Naive thymus-derived CD8-positive, alpha-beta T cell (primary cell): ENCODE data around the gene FNDC10. TPM values are rescaled to one million over a fixed set of nuclear protein-coding genes. Genes with fewer than 3 reads are reported as not detected.
A peak's percentile ranks its signal among the peaks of the same experiment; 100 is the strongest.
"Not testable (repeated sequence)": the region's sequence is repeated elsewhere in the genome, so short reads cannot be mapped to it uniquely, and the experiment has no call there.

Source experiments
- ATAC-seq, 2 donors: fragments of 150-1000 bp; cut with Tn5 transposase in 1 of 2; sonication (Bioruptor Pico), chemical (Tn5 transposase) in 1 of 2; 1 replicate in 1 of 2; 2 replicates in 1 of 2; pipeline ENCODE4 v1.10.0; 2021; ENCODE audit warnings: mild to moderate bottlenecking in 2 of 2, moderate library complexity in 2 of 2
- POLR2A ChIA-PET: fragments of 350-600 bp; sonication (Branson Sonifier 250); formaldehyde crosslinking; loops from one replicate; lab custom pipeline; 2021; ENCODE audit warnings: antibody characterized with exemption; lab: Charles Lee
- DNase-seq, 10 donors: peaks; one replicate each; pipeline versions ENCODE4 v3.0.0 to v3.0.0-alpha.2; 2020 to 2022
- H3K27ac Mint-ChIP-seq, 10 donors: one replicate each; pipeline ENCODE4 v1.8.0; 2020 to 2022; ENCODE audit warnings: mild to moderate bottlenecking in 10 of 10, mixed read lengths in 10 of 10, moderate library complexity in 4 of 10, inconsistent platforms in 1 of 10
- H3K27me3 Mint-ChIP-seq, 5 donors: one replicate each; pipeline ENCODE4 v1.8.0; 2021 to 2022; ENCODE audit warnings: mixed read lengths in 5 of 5
- H3K36me3 Mint-ChIP-seq, 3 donors: one replicate each; pipeline ENCODE4 v1.8.0; 2020 to 2022; ENCODE audit warnings: mixed read lengths in 3 of 3, mild to moderate bottlenecking in 2 of 3, inconsistent platforms in 1 of 3
- H3K4me1 Mint-ChIP-seq, 4 donors: one replicate each; pipeline ENCODE4 v1.8.0; 2021 to 2022; ENCODE audit warnings: mixed read lengths in 4 of 4
- H3K4me3 Mint-ChIP-seq, 10 donors: one replicate each; pipeline ENCODE4 v1.8.0; 2020 to 2022; ENCODE audit warnings: mild to moderate bottlenecking in 10 of 10, mixed read lengths in 10 of 10, moderate library complexity in 6 of 10, inconsistent platforms in 1 of 10
- H3K9me3 Mint-ChIP-seq, 9 donors: one replicate each; pipeline ENCODE4 v1.8.0; 2020 to 2022; ENCODE audit warnings: mixed read lengths in 9 of 9, mild to moderate bottlenecking in 3 of 9, inconsistent platforms in 1 of 9, moderate library complexity in 1 of 9
- polyA plus RNA-seq, 3 donors: library from polyadenylated mRNA; unstranded; fragments of 300-500 nt; fragmentation: Illumina TruSeq; gene quantifications; one replicate each; pipeline ENCODE4 v1.2.3, GENCODE V29; 2021
- total RNA-seq, 8 experiments: library from RNA in 2 of 8; stranded (reverse) in 2 of 8; gene quantifications; one replicate each; pipeline ENCODE4 v1.2.3 and lab custom pipeline; 2021 to 2026

FNDC10 gene
- total and polyA plus RNA-seq, 5 experiments from 2014 or later: 0.75 to 3.8 (median 2.4) TPM

DNA sequence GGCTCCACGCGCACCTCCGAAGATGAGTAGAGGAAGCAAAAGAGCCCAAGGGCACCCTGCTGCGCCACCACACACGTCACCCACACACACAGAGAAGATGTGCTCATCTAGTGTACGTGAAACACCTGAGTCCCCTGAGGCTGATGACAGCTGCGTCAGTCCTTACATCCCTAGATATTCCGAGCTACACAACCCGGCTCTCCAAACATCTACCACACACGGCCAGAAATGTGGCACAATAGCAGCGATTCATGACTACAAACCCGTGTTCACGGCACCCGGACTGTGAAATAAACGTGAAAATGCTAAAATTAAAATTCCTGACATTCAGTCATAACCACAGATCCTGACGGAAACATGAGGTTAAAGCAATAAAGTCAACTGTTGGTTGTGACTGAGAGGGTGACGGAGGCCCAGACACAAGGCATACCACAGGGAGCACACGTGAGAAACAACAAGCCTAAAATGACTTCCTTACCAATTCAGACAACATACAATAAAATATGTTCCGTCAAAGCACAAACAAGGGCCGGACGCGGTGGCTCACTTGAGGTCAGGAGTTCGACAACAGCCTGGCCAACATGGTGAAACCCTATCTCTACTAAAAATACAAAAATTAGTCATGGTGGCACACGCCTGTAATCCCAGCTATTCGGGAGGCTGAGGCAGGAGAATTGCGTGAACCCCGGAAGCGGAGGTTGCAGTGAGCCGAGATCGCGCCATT is 32.6 kb downstream of the FNDC10 start:
- POLR2A ChIA-PET: interaction anchor here (0.7 kb wide), 1 partner anchor 24 kb away, joined by 3 read pairs; no protein-coding TSS in a partner anchor
- Mint-ChIP-seq H3K4me1 (peaks cover 19 to 68% (median 51%) of the 10 kb centered on the region in 4 donors), H3K4me3 (peak overlapping the region in 7 of 10 donors; percentile 22 to 62 (median 41)), H3K27ac (peak overlapping the region in 9 of 10 donors; percentile 11 to 65 (median 51)), H3K36me3 (peaks cover 4 to 76% (median 16%) of the 10 kb centered on the region in 3 donors), H3K27me3 (no peaks in the 10 kb centered on the region), H3K9me3 (no peaks in the 10 kb centered on the region)
- no peak for ATAC-seq
- DNase-seq: no peak

DNA sequence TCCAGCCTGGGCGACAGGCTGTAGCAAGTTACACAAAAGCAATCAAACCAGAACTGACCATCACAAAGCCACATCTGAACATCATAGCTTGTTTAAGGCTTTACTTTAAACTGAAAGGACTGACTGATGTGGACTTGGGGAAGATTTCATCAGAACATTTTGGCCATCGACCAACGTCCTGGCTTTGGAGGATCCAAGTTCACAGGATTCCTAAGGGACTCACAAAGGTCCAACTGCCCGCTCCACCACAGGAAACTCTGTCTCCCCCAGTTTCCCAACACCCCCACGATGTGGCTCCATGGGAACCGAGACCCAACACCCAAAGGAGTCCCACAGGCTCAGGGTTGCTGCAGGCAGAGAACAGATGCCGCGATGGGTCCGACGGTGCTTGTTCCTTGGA is 34.6 kb downstream of the FNDC10 start:
- DNase-seq: no peak
- Mint-ChIP-seq H3K4me1 (peaks cover 17 to 57% (median 47%) of the 10 kb centered on the region in 4 donors), H3K36me3 (peaks cover 4 to 82% (median 12%) of the 10 kb centered on the region in 3 donors), H3K4me3 (no peak overlapping the region), H3K9me3 (no peaks in the 10 kb centered on the region), H3K27me3 (no peaks in the 10 kb centered on the region), H3K27ac (peak overlapping the region in 1 of 10 donors; percentile 6)
- POLR2A ChIA-PET: no interaction called here
- ATAC-seq: no peak

DNA sequence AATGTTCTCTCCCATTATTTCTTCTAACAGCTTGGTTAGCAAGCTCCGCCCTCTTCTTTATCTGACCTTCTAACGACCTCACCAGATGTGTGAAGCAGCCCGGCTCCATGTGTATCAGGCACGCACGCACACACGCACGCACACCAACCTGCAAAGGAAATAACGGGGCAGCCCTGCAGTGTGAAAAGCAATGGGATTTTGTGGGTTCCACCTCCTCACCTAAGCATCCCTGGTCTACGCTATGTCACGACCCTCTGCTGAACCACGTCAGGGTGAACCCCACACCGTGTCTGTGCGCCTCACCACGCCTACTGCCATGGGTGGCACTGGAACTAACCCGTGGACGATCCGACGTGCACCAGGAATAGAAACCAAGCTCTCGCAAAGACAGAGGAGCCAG is 35.7 kb downstream of the FNDC10 start:
- Mint-ChIP-seq H3K4me3 (no peak overlapping the region), H3K9me3 (no peaks in the 10 kb centered on the region), H3K36me3 (peaks cover 4 to 79% (median 12%) of the 10 kb centered on the region in 3 donors), H3K27me3 (no peaks in the 10 kb centered on the region), H3K27ac (peak overlapping the region in 2 of 10 donors; percentile 9 to 73), H3K4me1 (peaks cover 13 to 46% (median 37%) of the 10 kb centered on the region in 4 donors)
- POLR2A ChIA-PET: no interaction called here
- DNase-seq (no peak), ATAC-seq (peak in 1 of 2 donors; percentile 7)

DNA sequence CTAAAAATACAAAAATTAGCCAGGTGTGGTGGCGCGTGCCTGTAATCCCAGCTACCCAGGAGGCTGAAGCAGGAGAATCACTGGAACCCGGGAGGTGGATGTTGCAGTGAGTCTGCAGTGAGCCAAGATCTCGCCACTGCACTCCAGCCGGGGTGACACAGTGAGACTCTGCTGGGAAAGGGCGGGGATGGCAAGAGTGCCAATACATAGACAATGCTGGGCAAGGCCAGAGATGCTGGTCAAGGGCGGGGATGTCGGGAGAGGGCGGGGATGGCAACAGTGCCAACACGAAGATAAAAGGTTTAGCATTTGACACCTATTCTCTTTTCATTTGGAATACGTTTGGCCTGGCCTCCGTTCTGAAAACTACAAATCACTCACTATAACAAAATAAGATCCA is 36.2 kb downstream of the FNDC10 start:
- DNase-seq: no peak
- no peak for ATAC-seq
- peaks cover 4 to 73% (median 12%) of the 10 kb centered on the region in 3 donors for H3K36me3 Mint-ChIP-seq
- POLR2A ChIA-PET: no interaction called here
- H3K4me1 Mint-ChIP-seq: peaks cover 15 to 43% (median 34%) of the 10 kb centered on the region in 4 donors
- no peaks in the 10 kb centered on the region for H3K27me3 Mint-ChIP-seq
- peak overlapping the region in 3 of 10 donors; percentile 28 to 73 (median 59) for H3K27ac Mint-ChIP-seq
- H3K9me3 Mint-ChIP-seq: no peaks in the 10 kb centered on the region
- no peak overlapping the region for H3K4me3 Mint-ChIP-seq

DNA sequence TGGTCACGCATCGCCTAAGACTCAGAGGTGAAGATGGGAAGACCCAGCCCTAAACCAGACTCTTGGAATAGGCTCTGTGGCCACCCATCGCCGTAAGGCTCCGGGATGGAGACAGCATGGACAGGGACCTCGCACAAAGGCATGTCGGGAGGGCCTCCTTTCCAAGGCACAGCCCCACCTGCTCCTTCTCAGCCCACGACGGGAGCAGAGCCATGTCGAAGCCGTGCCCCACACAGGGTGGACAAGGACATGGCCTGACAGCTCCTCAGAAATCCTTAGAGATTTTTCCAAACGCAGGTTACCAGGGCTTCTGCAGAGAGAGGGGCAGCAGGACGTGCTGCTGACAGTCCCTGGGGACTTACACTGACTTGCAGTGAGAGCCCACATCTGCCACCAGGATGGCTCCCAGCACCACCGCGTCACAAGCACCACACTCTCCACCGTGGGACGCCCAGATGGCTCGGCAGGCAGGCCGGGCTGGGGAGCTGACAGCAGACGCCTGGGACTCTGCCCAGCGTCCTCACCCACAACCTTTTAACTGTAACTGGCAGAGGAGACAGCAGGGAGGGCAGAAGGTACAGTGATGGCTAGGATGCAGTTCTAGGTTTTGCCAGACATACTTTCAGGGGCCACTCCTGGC is 37.3 kb downstream of the FNDC10 start:
- H3K4me3 Mint-ChIP-seq: no peak overlapping the region
- H3K27me3 Mint-ChIP-seq: no peaks in the 10 kb centered on the region
- H3K9me3 Mint-ChIP-seq: no peaks in the 10 kb centered on the region
- peaks cover 4 to 72% (median 12%) of the 10 kb centered on the region in 3 donors for H3K36me3 Mint-ChIP-seq
- POLR2A ChIA-PET: interaction anchor here (0.6 to 0.7 kb wide), 3 partner anchors 127 to 586 kb away, joined by 3 to 5 read pairs (median 3); no protein-coding TSS in a partner anchor
- ATAC-seq (peak in 1 of 2 donors; percentile 11), DNase-seq (no peak)
- H3K27ac Mint-ChIP-seq: peak overlapping the region in 2 of 10 donors; percentile 56 to 93
- peaks cover 16 to 36% (median 28%) of the 10 kb centered on the region in 4 donors for H3K4me1 Mint-ChIP-seq

DNA sequence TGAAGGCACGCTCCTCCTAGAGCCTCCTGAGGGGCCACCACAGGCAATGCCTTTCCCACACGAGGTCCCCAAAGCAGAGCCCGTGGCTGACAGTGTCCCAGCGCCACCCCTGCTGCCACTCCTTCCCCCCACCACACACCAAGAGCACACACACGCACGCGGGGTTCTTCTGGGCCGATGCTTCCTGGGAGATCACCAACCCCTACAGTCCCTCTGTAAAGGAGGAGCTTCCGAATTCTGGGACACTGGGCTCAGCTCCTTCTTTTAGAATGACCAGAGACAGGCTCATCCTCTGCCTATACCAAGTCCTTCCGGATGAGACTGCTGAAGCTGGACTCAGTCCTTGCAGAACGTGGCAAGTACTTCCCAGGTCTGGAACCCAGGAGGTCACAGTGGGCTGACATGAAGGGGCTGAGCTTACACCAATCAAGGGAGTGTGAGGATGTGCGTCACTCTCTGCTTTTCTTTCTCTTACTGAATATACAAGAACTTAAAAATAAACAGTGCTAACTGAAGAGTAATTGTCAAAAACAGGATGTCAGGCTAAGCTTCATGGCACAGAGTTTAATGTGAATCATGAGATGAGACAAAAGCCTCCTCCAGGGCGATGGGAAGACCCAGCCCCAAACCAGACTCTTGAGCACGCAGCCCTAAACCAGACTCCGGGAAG is 38.0 kb downstream of the FNDC10 start:
- Mint-ChIP-seq H3K27ac (peak overlapping the region in 5 of 10 donors; percentile 1 to 93 (median 56)), H3K4me3 (no peak overlapping the region), H3K36me3 (peaks cover 4 to 65% (median 12%) of the 10 kb centered on the region in 3 donors), H3K27me3 (no peaks in the 10 kb centered on the region), H3K9me3 (no peaks in the 10 kb centered on the region), H3K4me1 (peaks cover 11 to 28% (median 21%) of the 10 kb centered on the region in 4 donors)
- POLR2A ChIA-PET: no interaction called here
- ATAC-seq (peak in 1 of 2 donors; percentile 18), DNase-seq (no peak)

DNA sequence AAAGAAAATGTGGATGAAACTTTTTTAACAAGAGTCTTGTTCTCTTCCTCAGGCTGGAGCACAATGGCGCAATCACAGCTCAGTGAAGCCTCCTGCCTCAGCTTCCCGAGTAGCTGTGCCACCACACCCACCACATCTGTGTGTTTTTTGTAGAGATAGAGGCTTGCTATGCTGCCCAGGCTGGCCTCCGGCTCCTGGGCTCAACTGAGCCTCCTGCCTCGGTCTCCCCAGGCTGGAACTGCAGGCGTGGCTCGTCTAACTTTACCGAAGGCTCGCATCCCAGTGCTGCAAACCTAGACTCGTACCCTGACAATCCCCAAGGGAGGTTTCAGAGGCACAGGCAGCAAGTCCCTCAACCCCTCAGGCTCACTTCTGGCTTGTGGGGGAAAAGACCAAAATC is 39.8 kb downstream of the FNDC10 start:
- no peak overlapping the region for H3K27ac Mint-ChIP-seq
- no peaks in the 10 kb centered on the region for H3K27me3 Mint-ChIP-seq
- peaks cover 4 to 51% (median 6%) of the 10 kb centered on the region in 3 donors for H3K36me3 Mint-ChIP-seq
- no peak overlapping the region for H3K4me3 Mint-ChIP-seq
- POLR2A ChIA-PET: no interaction called here
- ATAC-seq (no peak), DNase-seq (no peak)
- no peaks in the 10 kb centered on the region for H3K9me3 Mint-ChIP-seq
- H3K4me1 Mint-ChIP-seq: peaks cover 9 to 21% (median 14%) of the 10 kb centered on the region in 4 donors

DNA sequence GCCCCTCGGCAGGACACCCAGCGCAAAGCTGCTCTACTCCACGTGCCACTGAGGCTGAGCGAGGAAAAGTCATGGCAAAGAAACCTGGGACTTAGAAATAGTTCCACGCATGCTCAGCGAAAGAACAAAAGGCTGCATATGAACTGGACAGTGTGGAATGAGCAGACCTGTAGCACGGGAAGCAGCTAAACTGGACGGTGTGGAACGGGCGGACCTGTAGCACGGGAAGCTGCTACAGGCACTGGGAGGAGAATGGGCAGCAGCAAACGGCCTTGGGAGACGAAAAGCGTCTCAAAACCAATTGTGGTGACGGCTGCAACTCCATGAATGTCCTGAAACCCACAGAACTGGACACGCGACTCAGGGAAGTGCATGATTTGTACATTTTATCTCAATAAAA is 40.9 kb downstream of the FNDC10 start:
- ATAC-seq: no peak
- POLR2A ChIA-PET: interaction anchor here (1.2 kb wide), 1 partner anchor 10 kb away, joined by 3 read pairs; no protein-coding TSS in a partner anchor
- no peak for DNase-seq
- no peaks in the 10 kb centered on the region for H3K27me3 Mint-ChIP-seq
- H3K9me3 Mint-ChIP-seq: no peaks in the 10 kb centered on the region
- H3K4me3 Mint-ChIP-seq: no peak overlapping the region
- H3K36me3 Mint-ChIP-seq: peaks cover 0 to 40% (median 3%) of the 10 kb centered on the region in 3 donors
- peak overlapping the region in 4 of 10 donors; percentile 19 to 73 (median 40) for H3K27ac Mint-ChIP-seq
- H3K4me1 Mint-ChIP-seq: peaks cover 3 to 16% (median 9%) of the 10 kb centered on the region in 4 donors

DNA sequence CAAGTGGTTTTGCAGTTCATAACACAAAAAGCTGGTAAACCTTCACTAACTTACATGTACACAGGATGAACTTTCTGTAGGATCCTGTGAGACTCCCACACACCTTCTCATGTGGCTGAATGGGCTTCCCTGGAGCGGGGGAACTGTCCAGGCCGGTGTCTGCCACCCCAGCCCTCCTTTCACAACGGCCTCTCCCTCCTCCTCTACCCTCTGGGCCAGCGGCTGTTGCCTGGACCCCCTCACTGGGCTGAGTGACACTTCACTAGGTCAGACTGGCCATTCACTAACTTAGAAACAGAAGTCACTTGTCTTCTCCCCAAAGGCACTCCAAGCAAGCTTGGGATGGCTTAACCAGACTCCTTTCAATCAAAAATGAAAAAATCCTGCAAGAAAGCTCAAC is 41.3 kb downstream of the FNDC10 start:
- DNase-seq (no peak), ATAC-seq (no peak)
- Mint-ChIP-seq H3K9me3 (no peaks in the 10 kb centered on the region), H3K27me3 (no peaks in the 10 kb centered on the region), H3K27ac (peak overlapping the region in 6 of 10 donors; percentile 19 to 46 (median 40)), H3K4me1 (peaks cover 3 to 12% (median 8%) of the 10 kb centered on the region in 4 donors), H3K36me3 (peaks cover 0 to 35% (median 0%) of the 10 kb centered on the region in 3 donors), H3K4me3 (no peak overlapping the region)
- POLR2A ChIA-PET: interaction anchor here (1.2 kb wide), 1 partner anchor 10 kb away, joined by 3 read pairs; no protein-coding TSS in a partner anchor

DNA sequence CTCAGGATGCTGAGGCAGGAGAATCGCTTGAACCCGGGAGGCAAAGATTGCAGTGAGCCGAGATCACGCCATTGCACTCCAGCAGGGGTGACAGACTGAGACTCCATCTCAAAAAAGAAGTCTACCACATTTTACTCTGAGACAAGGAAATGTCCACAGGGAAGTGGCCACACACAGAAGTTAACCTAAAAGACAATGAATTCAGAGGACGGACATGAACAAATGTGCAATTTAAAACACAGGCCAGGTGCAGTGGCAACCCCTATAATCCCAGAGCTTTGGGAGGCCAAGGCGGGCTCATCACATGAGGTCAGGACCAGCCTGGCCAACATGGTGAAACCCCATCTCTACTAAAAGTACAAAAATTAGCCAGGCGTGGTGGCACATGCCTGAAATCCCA is 42.2 kb downstream of the FNDC10 start:
- peaks cover 0 to 26% (median 0%) of the 10 kb centered on the region in 3 donors for H3K36me3 Mint-ChIP-seq
- not testable (repeated sequence) for H3K4me3 Mint-ChIP-seq, H3K9me3 Mint-ChIP-seq, H3K27me3 Mint-ChIP-seq, ATAC-seq, DNase-seq
- POLR2A ChIA-PET: interaction anchor here (1.2 kb wide), 1 partner anchor 9 kb away, joined by 3 read pairs; no protein-coding TSS in a partner anchor
- H3K4me1 Mint-ChIP-seq: peaks cover 3 to 11% (median 8%) of the 10 kb centered on the region in 4 donors
- H3K27ac Mint-ChIP-seq: peak overlapping the region in 2 of 10 donors; percentile 47 to 59

DNA sequence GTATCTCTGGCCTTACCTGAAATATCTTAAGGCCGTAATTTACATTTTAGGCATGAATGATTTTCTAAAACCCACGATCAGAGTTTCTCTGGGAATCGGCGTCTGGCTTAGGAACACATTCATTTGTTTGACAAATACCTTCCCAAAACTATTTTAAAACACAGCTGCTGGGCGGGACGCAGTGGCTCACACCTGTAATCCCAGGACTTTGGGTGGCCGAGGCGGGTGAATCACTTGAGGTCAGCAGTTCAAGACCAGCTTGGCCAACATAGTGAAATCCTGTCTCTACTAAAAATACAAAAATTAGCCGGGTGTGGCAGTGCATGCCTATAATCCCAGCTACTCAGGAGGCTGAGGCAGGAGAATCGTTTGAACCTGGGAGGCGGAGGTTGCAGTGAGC is 43.0 kb downstream of the FNDC10 start:
- ATAC-seq, H3K27me3 Mint-ChIP-seq, H3K27ac Mint-ChIP-seq, H3K9me3 Mint-ChIP-seq, DNase-seq, H3K4me1 Mint-ChIP-seq, H3K4me3 Mint-ChIP-seq: not testable (repeated sequence)
- POLR2A ChIA-PET: interaction anchor here (0.5 kb wide), 1 partner anchor 29 kb away, joined by 3 read pairs; no protein-coding TSS in a partner anchor
- H3K36me3 Mint-ChIP-seq: peaks cover 0 to 19% (median 0%) of the 10 kb centered on the region in 3 donors

DNA sequence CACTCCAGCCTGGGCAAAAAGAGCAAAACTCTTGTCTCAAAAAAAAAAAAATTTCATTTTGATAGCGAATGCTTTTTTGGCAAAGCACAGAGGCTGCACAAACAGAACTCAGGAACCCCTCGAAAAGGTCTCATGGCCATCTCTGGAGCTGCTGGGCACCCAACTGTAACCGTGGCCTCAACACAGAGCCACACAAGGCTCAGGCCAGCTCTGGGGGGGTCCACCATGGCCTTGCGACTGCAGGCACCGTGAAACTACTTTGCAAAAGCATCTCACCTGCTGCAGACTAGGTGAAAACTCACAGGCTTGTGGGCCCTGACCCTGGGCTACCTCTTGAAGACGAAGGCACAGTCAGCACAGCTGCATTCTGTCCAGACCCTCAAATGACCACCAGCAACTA is 43.4 kb downstream of the FNDC10 start:
- POLR2A ChIA-PET: interaction anchor here (0.5 kb wide), 1 partner anchor 28 kb away, joined by 3 read pairs; no protein-coding TSS in a partner anchor
- Mint-ChIP-seq H3K27me3 (no peaks in the 10 kb centered on the region), H3K9me3 (no peaks in the 10 kb centered on the region), H3K27ac (peak overlapping the region in 2 of 10 donors; percentile 14 to 79), H3K36me3 (peaks cover 0 to 14% (median 0%) of the 10 kb centered on the region in 3 donors), H3K4me3 (no peak overlapping the region), H3K4me1 (peaks cover 0 to 9% (median 6%) of the 10 kb centered on the region in 4 donors)
- DNase-seq (no peak), ATAC-seq (no peak)
